A673 (cell line): ENCODE results near the gene TNS4. TPM values are rescaled to one million over a fixed set of nuclear protein-coding genes. Genes with fewer than 3 reads are reported as not detected.
"Not testable (repeated sequence)": the region's sequence is repeated elsewhere in the genome, so short reads cannot be mapped to it uniquely, and the experiment has no call there.

Source experiments
- BruUV-seq: library from RNA; stranded (reverse); fragments of 400-500 nt; replicated peaks from 2 replicates; lab custom pipeline; 2021; lab: Mats Ljungman, UMichigan
- CTCF ChIA-PET: fragments of 300-600 bp; sonication (Branson Sonifier 250); formaldehyde crosslinking; loops from one replicate; lab custom pipeline; 2022; ENCODE audit warnings: antibody characterized with exemption; lab: Charles Lee
- POLR2A ChIA-PET: fragments of 300-600 bp; sonication (Branson Sonifier 250); formaldehyde crosslinking; loops from one replicate; lab custom pipeline; 2022; ENCODE audit warnings: antibody characterized with exemption; ENCODE audit not compliant: low non-redundant PET; lab: Charles Lee
- DNase-seq: peaks from one replicate; pipeline ENCODE4 v3.0.0-alpha.2; 2015; ENCODE audit warnings: low spot score
- H3K27ac ChIP-seq: fragments of 200-600 bp; sonication (generic); 2 replicates; pipeline ENCODE4 v1.5.1; 2016; ENCODE audit warnings: mixed run types, low read depth, mild to moderate bottlenecking, mixed read lengths, antibody characterized with exemption, low read length; ENCODE audit not compliant: poor library complexity, severe bottlenecking
- H3K27me3 ChIP-seq: fragments of 200-600 bp; sonication (generic); replicated peaks from 2 replicates; pipeline ENCODE4 v1.6.1; 2017; ENCODE audit warnings: mixed run types, low read depth, mild to moderate bottlenecking, mixed read lengths, antibody characterized with exemption, low read length; ENCODE audit not compliant: insufficient read depth, poor library complexity
- H3K36me3 ChIP-seq: fragments of 200-600 bp; sonication (generic); 2 replicates; pipeline ENCODE4 v1.6.1; 2016; ENCODE audit warnings: mixed run types, mild to moderate bottlenecking, mixed read lengths, antibody characterized with exemption, low read length; ENCODE audit not compliant: insufficient read depth, poor library complexity, severe bottlenecking
- H3K4me1 ChIP-seq: fragments of 200-600 bp; sonication (generic); 2 replicates; pipeline ENCODE4 v1.6.1; 2017; ENCODE audit warnings: mixed run types, mild to moderate bottlenecking, mixed read lengths, antibody characterized with exemption, low read length; ENCODE audit not compliant: insufficient read depth, poor library complexity, severe bottlenecking
- H3K4me3 ChIP-seq: fragments of 200-600 bp; sonication (generic); 2 replicates; pipeline ENCODE4 v1.5.1; 2016; ENCODE audit warnings: low read depth, mixed run types, mild to moderate bottlenecking, mixed read lengths, low read length; ENCODE audit not compliant: poor library complexity, severe bottlenecking
- H3K9me3 ChIP-seq: fragments of 200-600 bp; sonication (generic); 2 replicates; pipeline ENCODE4 v1.6.1; 2016; ENCODE audit warnings: mixed run types, low read depth, mild to moderate bottlenecking, mixed read lengths, antibody characterized with exemption, low read length; ENCODE audit not compliant: poor library complexity, severe bottlenecking
- CTCF ChIP-seq: fragments of 300-800, 200-600 bp; sonication (generic); conservative IDR thresholded peaks from 2 replicates; pipeline ENCODE4 v1.5.1; 2017; ENCODE audit warnings: low read depth, mild to moderate bottlenecking, antibody characterized with exemption, low read length, moderate library complexity, mixed read lengths
- EZH2 ChIP-seq: fragments of 200-600 bp; sonication (generic); IDR thresholded peaks from 2 replicates; pipeline ENCODE4 v1.6.1; 2017; ENCODE audit warnings: borderline replicate concordance, low read depth, mild to moderate bottlenecking, mixed read lengths, antibody characterized with exemption, low read length; ENCODE audit not compliant: poor library complexity, severe bottlenecking
- intact Hi-C: fragments of 100-400 bp; cut with micrococcal nuclease; formaldehyde crosslinking; loops from one replicate; pipeline ENCODE4 v1.10.0; 2022; ENCODE audit not compliant: unreplicated experiment
- total RNA-seq: library from RNA; stranded (reverse); gene quantifications from 2 replicates; pipeline ENCODE4 v1.2.3, GENCODE V29; 2021

Gene TNS4
- total RNA-seq, 1 experiment from 2014 or later, result not detected

- Histone ChIP-seq H3K27me3 (no peaks in the 10 kb centered on the region), H3K36me3 (no peaks in the 10 kb centered on the region), H3K4me3 (no peak overlapping the region), H3K27ac (no peak overlapping the region), H3K9me3 (no peaks in the 10 kb centered on the region), H3K4me1 (peaks cover 3% of the 10 kb centered on the region)
- CTCF ChIA-PET, result interaction anchor here (1.5 kb wide), 1 partner anchor 11 kb away, joined by 4 read pairs; no protein-coding TSS in a partner anchor
- intact Hi-C loops, result no loop called here
- DNase-seq, result no peak
- no TSS peak for BruUV-seq
- POLR2A ChIA-PET, result no interaction called here
- TF ChIP-seq EZH2 (no peak), CTCF (no peak)
Measured at GRCh38 chr17:40548491-40548981, 47.1 kb upstream of the TNS4 start.

- no peak overlapping the region for H3K27ac ChIP-seq
- H3K27me3 ChIP-seq, result no peaks in the 10 kb centered on the region
- H3K4me3 ChIP-seq, result no peak overlapping the region
- H3K9me3 ChIP-seq, result no peaks in the 10 kb centered on the region
- no peak for TF ChIP-seq EZH2
- no peak for TF ChIP-seq CTCF
- CTCF ChIA-PET, result interaction anchor here (1.1 to 1.5 kb wide), 2 partner anchors 12 to 13 kb away, joined by 3 to 4 read pairs; no protein-coding TSS in a partner anchor
- no TSS peak for BruUV-seq
- peaks cover 3% of the 10 kb centered on the region for H3K4me1 ChIP-seq
- intact Hi-C loops, result no loop called here
- POLR2A ChIA-PET, result no interaction called here
- no peaks in the 10 kb centered on the region for H3K36me3 ChIP-seq
- no peak for DNase-seq
Measured at GRCh38 chr17:40547785-40548478, 46.5 kb upstream of the TNS4 start.

- BruUV-seq, result no TSS peak
- no peak for TF ChIP-seq EZH2
- TF ChIP-seq CTCF, result no peak
- intact Hi-C loops, result no loop called here
Measured at GRCh38 chr17:40547079-40547784, 45.8 kb upstream of the TNS4 start.

DNA sequence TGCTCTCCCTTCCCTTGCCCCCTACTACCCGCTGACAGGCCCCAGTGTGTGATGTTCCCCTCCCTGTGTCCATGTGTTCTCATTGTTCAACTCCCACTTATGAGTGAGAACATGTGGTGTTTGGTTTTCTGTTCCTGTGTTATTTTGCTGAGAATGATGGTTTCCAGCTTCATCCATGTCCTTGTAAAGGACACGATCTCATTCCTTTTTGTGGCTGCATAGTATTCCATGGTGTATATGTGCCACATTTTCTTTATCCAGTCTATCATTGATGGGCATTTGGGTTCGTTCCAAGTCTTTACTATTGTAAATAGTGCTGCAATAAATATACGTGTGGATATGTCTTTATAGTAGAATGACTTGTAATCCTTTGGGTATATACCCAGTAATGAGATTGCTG lies 45.1 kb upstream of the TNS4 start:
- H3K4me1 ChIP-seq, result peaks cover 12% of the 10 kb centered on the region
- H3K27ac ChIP-seq, H3K4me3 ChIP-seq, H3K36me3 ChIP-seq, H3K27me3 ChIP-seq, POLR2A ChIA-PET, intact Hi-C loops, DNase-seq, H3K9me3 ChIP-seq, BruUV-seq: not testable (repeated sequence)
- CTCF ChIA-PET, result interaction anchor here (0.5 kb wide), 1 partner anchor 72 kb away, joined by 3 read pairs; no protein-coding TSS in a partner anchor

More at GRCh38 chr17:40547079-40547784, 45.8 kb upstream of the TNS4 start:
- peaks cover 10% of the 10 kb centered on the region for H3K4me1 ChIP-seq
- ChIA-PET CTCF (interaction anchor here (0.5 to 1.5 kb wide), 3 partner anchors 12 to 71 kb away, joined by 3 to 4 read pairs (median 3); no protein-coding TSS in a partner anchor), POLR2A (no interaction called here)
- no peaks in the 10 kb centered on the region for H3K36me3 ChIP-seq
- H3K27ac ChIP-seq, result no peak overlapping the region
- no peak overlapping the region for H3K4me3 ChIP-seq
- no peak for DNase-seq
- no peaks in the 10 kb centered on the region for H3K27me3 ChIP-seq
- H3K9me3 ChIP-seq, result no peaks in the 10 kb centered on the region
